Measurements from ENCODE around the gene CUX1.

Gene CUX1

DNA sequence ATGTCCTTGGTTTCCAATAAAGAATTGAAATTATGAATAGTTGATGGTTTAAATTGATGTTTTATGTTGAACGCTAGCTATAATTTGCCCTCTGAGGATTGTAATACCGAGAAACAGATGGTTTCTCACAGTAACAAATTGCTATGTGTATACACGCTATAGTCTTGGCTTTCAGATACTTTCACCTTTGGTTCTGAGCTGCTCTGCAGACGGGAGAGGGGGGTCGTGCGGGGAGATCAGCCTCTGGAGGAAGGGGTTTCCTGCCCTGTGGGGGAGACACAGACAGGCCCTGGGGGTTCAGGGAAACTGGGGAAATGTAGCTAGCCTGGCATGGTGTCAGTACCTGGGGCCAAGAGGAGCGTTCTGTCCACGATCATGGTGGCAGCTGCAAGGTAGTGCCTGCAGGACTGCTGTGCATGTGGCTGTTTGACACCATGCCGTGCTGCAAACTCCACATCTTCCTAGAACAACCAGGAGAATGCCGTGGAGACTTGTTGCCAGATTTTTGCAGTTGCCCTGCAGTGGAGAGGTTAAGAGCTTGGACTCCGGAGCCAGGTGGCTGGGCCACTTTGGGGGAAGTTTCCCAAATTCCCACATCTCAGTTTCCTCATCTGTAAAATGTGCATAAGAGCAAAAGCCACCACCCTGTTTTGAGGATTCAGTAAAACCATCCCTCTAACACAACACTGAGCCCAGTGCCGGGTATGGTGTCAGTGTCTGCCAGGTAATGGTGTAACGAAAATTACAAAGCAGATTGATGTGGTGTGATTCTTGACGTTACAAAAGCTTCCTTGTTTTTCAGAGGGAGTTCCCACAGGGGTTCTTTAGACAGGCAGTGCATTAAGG, 167.9 kb downstream of the CUX1 start:
- DNase-seq (ENCODE audit: low read depth) = peak; percentile 37

DNA sequence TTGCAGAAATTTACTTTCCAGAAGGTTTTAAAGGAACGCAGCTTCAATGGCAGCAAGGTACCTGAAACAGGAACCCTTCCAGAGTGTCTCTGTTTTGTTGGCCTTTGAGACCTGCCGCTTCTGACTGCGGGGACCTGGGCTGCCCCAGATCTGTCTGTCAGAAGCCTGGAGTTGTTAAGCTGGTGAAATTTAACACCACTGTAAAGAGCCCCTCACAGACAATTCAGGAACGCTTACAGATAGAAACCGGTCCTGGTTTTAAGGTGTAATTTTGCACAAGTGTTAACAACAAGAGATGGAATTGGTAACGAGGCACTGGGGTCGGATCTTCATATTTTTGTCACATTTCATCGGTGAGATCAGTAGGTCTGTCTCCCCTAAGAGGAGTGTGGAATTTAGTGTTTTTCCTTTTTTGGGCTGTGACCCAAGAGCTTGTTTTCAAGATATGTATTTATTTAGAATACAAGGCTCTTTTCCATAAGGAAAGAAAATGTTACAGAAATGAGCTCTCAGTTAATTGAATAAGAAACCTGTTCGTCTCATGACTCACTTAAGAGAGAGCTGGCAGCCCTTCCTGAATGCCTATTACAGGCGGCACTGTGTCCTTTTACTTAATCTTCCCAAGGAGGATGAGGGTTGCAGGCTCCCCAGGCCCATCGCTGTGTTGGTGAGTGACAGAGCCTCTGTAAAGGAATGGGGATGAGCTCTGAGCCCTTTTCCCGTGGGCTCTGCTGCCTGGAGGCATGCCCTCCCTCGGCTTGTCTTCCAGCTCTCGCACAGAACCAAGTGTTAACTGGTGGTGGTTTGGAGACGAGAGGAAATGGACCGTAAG, 168.7 kb downstream of the CUX1 start:
- peak; percentile 51 for DNase-seq (ENCODE audit: low read depth)

DNA sequence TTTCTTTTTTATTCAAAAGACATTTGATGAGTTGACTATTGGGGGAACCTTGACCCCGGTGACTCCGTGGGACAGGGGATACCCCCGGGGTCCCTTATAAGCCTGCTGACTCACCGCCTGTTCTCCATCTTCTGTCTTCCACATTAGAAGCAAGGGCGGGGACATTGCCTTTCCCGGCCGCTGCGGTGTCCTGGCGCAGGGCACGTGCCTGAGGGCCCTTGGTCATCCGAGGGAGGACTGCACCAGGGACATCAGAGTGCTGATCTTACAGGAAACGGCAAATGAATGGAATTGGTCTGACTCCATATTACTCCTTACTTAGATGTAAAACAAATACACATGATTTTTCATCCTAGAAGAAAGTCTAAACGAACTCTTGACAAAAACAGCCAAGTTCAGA, 170.1 kb downstream of the CUX1 start:
- no peak for DNase-seq (ENCODE audit: low read depth)

DNA sequence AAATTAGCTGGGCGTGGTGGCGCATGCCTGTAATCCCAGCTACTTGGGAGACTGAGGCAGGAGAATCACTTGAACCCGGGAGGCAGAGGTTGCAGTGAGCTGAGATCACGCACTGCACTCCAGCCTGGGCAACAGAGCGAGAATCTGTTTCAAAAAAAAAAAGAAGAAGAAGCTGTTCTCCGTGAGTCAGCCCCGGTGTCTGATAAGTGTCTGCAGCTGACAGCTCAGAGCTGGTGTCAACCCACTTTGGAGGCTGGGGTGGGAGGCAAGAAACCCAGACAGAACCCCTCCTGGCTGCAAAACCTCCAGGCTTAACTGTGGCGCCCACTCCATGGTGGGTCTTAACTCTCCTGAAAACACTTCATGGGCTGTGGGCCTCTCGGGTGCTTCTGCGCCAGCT, 170.6 kb downstream of the CUX1 start:
- peak; percentile 63 for DNase-seq (ENCODE audit: low read depth)

DNA sequence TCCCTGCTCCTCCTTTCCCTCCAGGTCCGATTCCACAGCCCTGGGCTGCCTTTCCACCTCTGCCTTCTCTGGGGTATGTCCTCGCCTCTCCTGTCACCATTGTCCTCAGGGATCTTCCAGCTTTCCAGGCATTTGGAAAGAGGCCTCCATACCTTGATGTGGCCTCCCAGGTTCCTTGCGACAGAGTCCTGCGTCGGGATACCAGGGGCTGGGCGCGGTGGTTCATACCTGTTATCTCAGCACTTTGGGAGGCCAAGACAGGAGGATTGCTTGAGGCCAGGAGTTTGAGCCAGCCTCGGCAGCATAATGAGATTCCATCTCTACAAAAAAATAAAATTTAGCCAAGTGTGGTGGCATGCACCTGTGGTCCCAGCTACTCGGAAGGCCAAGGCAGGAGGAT, 171.1 kb downstream of the CUX1 start:
- no peak for DNase-seq (ENCODE audit: low read depth)

DNA sequence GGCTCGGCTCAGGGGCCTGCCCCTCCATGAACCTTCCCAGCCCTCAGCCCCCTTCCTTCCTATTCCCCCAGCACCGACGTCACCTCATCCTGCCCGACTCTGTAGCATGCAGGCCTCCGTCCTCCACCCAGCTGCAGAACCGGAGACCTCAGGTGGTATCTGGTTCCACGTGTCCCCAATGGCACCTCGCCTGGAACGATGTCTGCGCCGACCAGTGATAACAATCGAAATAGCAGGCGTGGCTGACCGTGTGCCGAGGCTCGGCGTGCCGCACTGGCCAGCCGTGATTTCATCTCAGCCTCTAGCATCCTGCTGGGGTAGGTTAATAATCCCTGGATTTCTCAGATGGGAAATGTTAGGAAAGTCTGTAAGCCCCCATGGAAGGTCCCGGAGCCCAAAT, 171.7 kb downstream of the CUX1 start:
- DNase-seq (ENCODE audit: low read depth) = no peak

DNA sequence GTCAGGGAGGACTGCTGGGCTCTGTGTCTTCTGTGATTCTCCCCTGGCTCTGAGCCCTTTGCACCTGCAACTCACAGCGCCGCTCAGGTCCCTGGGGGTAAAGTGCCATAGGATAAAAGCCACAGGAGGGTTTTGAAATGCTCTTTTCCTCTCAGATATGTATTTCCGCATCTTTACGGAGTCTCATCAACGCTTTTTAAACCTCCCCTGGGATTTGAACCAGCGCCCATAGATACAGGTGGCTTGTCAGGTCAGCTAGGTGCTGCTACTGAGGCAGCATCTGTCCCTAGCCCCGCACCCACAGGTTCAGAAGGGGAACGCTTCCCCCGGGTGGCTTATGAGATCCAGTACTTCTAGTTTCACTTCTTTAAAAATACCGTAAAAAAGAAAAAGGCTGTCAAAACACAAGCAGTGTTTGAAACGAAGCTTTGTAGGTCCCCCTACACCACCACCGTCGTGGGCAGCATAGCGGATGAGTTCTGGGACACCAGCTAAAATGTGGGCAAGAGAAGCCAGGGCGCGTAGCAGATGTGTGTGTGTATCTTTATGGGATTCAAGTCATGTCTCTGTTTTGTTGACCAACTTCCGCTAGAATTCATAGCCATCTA, 173.5 kb downstream of the CUX1 start:
- DNase-seq (ENCODE audit: low read depth) = no peak

DNA sequence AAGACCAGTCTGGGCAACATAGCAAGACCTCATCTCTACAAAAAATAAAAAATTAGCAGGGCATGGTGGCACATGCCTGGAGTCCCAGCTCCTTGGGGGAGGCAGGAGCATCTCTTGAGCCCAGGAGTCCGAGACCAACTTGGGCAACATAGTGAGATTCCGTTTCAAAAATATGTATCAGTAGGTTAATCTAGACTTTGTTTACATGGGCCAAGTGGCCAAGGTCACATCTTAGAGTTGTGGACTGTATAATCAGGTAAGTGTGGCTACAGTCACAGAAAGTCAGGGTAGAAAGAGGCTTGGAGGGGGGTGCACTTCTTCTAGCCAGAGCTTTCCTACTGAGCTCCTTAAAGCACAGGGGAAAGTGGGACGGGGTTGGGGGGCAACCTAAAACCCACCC, 174.4 kb downstream of the CUX1 start:
- DNase-seq (ENCODE audit: low read depth) = no peak

DNA sequence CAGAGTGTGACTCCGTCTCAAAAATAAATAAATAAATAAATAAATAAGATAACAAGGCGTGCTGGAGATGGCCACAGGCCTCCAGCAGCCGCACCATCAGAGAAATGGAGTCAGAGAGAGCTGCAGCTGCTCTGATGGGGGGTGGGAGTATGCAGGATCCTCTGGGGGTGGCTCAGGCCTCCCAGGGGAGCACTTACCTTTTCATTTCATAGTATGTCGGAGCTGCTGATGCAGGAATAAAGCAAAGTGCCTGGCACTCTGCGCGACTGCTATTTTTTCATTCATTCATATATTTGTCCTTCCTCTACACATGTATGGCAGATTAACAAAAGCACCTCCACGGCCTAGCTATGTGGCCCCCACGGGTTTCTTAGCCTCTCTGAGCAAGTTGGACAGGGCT, 175.9 kb downstream of the CUX1 start:
- DNase-seq (ENCODE audit: low read depth) = no peak

DNA sequence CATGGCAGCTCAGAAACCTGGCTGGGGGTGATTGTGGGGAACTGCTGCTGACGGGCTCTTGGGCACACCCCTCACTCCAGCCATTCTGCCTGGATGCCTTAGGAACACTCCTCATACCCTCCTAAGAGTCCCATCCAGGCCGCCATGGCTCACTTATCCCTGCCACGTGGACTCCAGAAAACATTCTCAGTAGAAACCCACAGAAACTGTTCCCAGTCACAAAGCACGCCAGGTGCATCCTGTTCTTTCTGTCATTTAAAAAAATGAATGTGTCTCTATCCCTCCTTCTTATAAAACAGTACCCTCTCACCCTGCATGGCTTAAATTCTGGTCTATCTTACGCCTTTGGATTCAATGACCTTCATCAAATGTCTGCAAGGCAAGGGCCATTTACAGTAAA, 177.7 kb downstream of the CUX1 start:
- no peak for DNase-seq (ENCODE audit: low read depth)

DNA sequence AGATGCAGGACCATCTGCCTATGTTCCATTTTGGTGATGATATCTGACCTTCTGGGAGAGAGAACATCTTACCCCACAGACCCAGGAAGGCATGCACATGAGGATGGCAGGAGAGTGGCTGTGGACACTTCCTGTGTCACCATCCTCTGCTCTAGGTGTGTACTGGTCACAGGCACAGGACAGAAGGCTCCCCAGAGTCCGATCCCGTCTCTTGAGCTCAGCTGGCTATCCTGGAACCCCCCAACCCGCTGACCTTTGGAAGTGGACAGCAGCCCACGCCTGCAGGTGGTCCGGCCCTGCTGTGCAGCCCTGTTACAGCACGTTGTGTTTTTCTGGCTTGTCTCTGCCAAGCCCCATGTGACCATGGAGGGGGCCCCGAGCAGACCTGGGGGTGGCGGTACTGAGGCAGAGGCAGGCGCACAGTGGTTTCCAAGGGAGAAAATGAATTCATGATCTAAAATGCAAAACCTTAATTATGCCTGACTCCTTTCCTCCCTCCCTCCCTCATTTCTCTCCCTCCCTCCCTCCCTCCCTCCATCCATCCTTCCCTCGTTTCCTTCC, 178.8 kb downstream of the CUX1 start:
- DNase-seq (ENCODE audit: low read depth) = no peak

DNA sequence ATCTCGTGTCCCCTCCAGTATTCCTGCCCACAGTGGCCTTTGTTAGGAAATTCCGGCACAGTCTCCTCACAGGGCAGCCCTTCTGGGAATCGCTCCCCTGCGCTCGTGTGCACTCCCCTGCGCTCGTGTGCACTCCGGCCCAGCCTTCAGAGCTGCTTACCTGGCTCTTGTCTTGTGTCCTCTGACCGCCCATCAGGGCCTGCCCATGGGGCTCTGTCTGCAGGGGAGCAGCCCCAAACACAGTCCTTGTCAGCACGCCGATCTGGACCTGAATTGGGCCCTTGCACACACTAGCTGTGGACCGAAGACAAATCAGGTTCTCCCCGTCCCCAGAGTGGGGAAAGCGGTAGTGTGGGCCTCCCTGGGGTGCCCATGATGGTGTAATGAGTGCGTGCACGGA, 179.4 kb downstream of the CUX1 start:
- DNase-seq (ENCODE audit: low read depth) = no peak

DNA sequence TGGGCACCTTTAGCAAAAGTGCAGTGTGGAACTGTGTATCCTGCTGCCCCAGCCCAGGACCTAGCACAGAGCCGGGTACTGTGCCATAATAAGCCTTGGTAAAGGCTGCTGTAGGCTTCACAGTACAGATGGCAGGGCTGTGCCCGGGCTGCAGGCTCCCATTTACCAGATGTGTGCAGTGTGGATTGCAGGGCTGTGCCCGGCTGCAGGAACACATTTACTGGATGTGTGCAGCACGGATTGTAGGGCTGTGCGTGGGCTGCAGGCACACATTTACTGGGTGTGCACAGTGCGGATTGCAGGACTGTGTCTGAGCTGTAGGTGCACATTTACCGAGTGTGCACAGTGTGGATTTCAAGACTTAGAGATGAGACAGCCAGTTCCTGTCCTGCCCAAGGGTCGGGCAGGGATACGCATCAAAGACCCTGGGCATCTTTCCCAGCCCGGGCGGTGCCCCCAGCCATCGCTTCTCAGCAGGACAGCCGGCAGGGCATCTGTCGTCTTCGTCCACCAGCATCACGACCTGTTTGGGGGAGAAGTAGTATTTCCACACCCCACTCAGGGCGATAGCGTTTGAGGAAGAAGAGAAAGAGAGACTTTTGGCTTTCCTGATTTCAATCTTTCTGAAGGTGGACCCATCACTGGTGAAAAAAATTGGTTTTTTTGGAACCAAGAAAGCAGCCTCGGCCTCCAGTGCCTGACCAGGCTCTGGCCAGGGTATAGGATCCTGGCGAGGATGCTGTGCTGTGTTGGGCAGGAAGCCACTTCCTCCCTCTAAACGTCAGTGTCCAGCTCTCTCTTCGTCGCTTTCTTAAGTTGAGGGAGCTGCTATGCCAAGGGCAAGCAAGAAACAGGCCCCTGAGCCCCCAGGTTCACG, 180.8 kb downstream of the CUX1 start:
- no peak for DNase-seq (ENCODE audit: low read depth)

DNA sequence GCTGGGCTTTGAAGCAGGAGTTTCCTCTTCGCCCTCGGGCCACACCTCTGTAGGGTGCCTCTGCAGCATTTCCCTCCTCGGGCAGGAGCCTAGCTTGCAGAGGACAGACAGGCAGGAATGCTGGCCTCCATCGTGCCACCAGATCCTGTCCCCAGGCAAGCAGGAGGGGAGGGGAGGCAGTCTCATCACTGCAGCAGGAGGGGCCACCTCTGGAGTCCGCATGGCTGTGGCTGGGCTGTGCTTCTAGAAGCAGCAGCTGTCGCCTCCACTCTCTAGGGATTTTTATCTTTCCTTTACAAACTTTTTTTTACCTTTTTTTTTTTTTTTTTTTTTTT, 181.4 kb downstream of the CUX1 start:
- no peak for DNase-seq (ENCODE audit: low read depth)

DNA sequence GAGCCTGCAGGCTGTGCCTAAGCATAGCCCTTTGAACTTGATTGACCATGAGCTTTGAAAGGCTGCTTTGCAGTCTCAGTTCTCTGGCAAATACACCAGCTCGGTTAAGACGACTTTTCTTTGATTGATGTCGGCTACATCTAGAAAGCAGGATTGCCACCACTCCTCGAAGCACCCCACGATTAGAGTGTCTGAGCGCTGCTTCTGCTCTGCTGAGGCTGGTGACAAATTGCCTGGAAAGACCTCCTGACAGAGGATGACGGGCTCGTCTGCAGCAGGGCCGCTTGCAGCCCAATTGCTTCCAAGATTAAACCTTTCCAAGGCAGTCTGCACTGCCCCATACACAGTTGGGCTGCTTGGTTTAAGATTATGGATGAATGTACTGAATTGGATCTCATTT, 182.0 kb downstream of the CUX1 start:
- no peak for DNase-seq (ENCODE audit: low read depth)

DNA sequence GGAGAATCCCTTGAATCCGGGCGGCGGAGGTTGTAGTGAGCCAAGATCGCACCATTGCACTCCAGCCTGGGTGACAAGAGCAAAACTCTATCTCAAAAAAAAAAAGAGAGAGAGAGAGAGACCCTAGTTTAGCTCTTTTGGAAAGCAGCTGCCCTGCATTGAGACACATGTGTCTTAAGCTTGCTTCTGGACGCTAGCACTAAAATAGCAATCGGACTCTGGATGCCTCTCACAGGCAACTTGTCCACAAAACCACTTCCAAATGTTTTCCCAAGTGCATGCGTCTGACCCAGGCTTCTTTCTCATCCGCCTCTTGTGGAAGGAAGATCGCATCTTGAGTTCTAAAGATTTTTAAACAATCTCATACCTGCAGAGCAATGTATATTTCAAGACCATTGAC, 182.7 kb downstream of the CUX1 start:
- DNase-seq (ENCODE audit: low read depth) = no peak

DNA sequence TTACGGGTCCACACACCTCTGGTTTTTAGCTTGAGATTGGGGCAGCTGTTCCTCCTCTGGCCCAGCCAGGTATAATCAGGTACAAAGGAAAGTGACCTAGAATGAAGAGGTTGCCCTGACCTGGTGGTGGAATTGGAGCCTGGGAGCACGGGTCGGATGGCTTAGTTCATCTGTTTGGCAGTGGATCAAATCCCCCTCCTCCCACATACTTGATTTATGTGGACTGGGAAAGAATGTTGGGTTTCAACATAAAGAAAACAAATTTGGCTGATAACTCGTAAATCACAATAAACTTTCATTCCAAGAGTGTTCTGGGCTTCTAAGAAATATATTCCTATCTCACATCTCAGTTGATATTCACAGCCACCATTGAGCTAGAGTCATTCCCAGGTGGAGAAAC, 186.8 kb downstream of the CUX1 start:
- DNase-seq (ENCODE audit: low read depth) = peak; percentile 88

DNA sequence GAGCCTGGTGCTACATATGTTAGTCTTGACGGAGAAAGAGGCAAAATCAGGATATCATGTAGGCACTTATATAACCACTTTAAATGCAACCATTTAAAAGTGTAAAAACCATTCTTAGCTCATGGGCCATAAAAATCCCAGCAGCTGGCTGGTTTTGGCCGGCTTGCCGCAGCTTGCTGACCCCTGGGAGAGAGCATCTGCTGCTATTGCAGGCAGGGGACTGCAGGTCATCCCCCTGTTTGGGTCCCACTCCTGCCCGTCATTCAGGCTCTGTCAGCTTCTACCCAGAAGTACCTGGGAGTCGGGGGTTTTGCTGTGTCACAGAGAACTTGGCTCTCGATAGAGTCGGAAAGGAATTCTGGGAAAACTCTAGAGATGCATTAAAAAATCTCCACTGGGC, 187.4 kb downstream of the CUX1 start:
- DNase-seq (ENCODE audit: low read depth) = no peak

DNA sequence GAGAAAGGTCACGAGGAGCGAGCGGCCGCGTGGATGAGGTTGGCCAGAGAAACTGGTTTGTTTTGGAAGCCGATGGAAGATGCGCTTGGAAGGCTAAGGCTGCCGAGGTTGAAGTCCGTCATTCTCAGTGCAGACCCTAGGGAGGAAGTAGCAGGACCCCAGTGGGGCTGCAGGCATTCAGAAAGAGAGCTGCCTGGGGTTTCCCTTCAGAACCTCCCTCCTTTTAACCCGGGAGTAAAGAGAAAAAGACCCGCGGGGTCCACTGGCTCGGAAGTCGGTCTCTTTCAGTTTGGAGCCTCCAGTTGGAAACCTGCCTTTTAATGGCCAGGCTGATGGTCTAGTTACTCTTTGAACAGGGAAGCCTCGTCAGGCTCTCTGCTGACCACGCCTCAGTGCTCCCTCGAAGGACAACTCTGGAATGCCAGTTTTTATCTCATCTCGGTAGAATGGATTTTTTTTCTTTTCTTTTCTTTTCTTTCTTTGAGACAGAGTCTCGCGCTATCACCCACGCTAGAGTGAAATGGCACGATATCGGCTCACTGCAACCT, 188.6 kb downstream of the CUX1 start:
- DNase-seq (ENCODE audit: low read depth) = no peak

DNA sequence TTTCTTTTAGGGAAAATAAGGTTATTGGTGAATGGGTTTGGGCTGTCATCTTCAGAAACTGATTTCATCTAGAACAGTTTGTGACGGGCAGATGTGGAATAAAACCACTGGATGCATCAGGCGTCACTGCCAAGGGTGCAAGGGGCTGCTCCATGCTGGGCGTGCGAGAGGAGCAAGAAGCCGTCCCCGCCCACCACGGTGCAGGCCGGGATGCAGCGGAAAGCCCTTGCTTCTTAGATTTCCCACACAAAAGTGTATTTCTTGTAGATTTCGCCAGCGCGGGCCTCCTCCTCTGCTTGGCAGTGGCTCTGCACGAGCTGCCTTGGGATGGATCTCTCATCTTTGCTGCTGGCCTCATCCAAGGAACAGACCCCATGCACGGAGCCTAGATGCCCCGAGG, 189.3 kb downstream of the CUX1 start:
- no peak for DNase-seq (ENCODE audit: low read depth)

DNA sequence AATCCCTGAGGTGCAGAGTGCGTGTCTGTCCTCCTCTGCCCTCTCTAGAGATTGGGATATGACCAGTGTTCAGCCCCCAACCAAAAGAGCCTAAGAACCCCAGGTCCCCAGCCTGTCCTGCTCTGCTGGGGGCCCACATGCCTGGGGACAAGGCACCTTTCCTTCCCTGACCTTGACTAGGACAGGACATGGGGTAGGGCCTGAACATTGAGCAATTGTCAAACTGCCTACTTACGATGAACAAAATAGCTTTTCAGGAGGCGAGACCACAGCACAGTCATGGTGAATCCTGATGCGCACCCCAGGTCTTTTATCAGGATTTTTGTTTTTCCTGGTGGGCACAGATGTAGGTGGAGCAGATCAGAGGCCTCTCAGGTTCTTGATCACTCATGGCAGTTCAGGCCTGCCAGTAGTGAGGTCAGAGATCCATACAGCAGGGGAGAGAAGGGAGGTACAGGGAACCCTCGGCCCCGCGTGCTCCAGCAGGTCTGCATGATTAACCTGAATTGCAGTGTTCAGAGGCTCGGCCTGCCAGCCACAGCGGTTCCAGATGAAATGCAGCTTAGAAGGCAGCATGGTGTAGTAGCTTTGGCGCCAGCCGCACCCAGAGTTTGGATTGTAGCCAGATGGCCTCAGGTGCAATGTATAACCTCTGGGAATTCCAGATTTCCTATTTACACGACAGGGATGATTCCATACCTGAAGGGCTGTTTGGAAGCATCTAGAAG, 191.3 kb downstream of the CUX1 start:
- DNase-seq (ENCODE audit: low read depth) = no peak
